IMR-90 (cell line): Measurements from ENCODE around the gene POLR2E.

Experiments used
- BHLHE40 ChIP-seq: fragments of 150-350 bp; IDR thresholded peaks from 2 replicates; pipeline ENCODE4 v1.6.1; 2016; ENCODE audit warnings: mild to moderate bottlenecking, low read depth, low read length
- CEBPB ChIP-seq: IDR thresholded peaks from 2 replicates; pipeline ENCODE4 v1.6.1; 2012; ENCODE audit warnings: low read depth, low read length, improper control_type of control experiment
- MAFK ChIP-seq: IDR thresholded peaks from 2 replicates; pipeline ENCODE4 v1.6.1; 2012; ENCODE audit warnings: low read depth, low read length, improper control_type of control experiment
- MXI1 ChIP-seq: IDR thresholded peaks from 2 replicates; pipeline ENCODE4 v1.6.1; 2012; ENCODE audit warnings: low read depth, mild to moderate bottlenecking, low read length, moderate library complexity, borderline replicate concordance
- POLR2A ChIP-seq: IDR thresholded peaks from 2 replicates; pipeline ENCODE4 v1.6.1; 2012; ENCODE audit warnings: mild to moderate bottlenecking, low read depth, low read length
- RAD21 ChIP-seq: IDR thresholded peaks from 2 replicates; pipeline ENCODE4 v1.6.1; 2012; ENCODE audit warnings: low read length, improper control_type of control experiment
- RCOR1 ChIP-seq: IDR thresholded peaks from 2 replicates; pipeline ENCODE4 v1.6.1; 2012; ENCODE audit warnings: mild to moderate bottlenecking, low read length, improper control_type of control experiment; ENCODE audit not compliant: insufficient replicate concordance
- RFX5 ChIP-seq: IDR thresholded peaks from 2 replicates; pipeline ENCODE4 v1.8.0; 2012; ENCODE audit warnings: low read depth, mild to moderate bottlenecking, low read length, moderate library complexity
- TF ChIP-seq, protein P1 (sequence below): conservative IDR thresholded peaks from 2 replicates; pipeline ENCODE4 v1.5.1; 2012; ENCODE audit warnings: mild to moderate bottlenecking, low read depth, low read length, improper control_type of control experiment
- TF ChIP-seq, protein P2 (sequence below): fragments of 150-350 bp; IDR thresholded peaks from 2 replicates; pipeline ENCODE4 v1.6.1; 2017; ENCODE audit warnings: mild to moderate bottlenecking, antibody characterized with exemption, low read length, low read depth
- TF ChIP-seq, protein P3 (sequence below): fragments of 150-350 bp; IDR thresholded peaks from 2 replicates; pipeline ENCODE4 v1.6.1; 2016; ENCODE audit warnings: low read depth, mild to moderate bottlenecking, low read length, moderate library complexity, borderline replicate concordance

DNA sequence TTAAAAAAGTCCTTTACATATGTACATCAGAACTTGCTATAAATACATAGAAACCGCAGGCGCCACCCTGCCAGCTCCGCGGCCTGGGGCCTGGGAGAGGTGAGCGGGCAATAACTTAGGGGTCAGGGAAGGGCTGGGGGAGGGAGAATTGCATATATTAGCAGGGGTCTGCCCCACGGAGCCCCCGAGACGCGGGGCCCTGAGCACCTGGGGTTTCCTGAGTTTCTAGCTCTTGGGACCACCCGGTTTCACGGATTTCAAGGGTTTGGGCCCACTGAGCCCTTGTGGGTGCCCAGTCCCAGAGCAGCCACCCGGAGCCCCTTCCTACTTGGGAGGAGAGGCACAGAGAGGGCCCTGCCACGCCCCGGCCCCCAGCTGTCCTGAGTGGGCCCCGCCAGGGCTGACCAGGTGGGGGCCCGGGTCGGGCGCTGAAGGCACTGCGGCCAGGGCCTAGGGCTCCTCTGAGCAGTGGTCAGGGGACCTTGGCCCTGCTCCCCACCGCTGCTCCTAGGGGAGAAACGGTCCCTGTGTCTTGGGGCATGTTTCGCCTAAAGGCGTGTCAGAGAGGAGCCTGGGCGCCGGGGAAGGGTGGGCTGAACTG, 12.6 kb upstream of the POLR2E start:
- TF ChIP-seq, protein P1, sequence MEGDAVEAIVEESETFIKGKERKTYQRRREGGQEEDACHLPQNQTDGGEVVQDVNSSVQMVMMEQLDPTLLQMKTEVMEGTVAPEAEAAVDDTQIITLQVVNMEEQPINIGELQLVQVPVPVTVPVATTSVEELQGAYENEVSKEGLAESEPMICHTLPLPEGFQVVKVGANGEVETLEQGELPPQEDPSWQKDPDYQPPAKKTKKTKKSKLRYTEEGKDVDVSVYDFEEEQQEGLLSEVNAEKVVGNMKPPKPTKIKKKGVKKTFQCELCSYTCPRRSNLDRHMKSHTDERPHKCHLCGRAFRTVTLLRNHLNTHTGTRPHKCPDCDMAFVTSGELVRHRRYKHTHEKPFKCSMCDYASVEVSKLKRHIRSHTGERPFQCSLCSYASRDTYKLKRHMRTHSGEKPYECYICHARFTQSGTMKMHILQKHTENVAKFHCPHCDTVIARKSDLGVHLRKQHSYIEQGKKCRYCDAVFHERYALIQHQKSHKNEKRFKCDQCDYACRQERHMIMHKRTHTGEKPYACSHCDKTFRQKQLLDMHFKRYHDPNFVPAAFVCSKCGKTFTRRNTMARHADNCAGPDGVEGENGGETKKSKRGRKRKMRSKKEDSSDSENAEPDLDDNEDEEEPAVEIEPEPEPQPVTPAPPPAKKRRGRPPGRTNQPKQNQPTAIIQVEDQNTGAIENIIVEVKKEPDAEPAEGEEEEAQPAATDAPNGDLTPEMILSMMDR, result no peak
- no peak for TF ChIP-seq CEBPB
- TF ChIP-seq POLR2A, result no peak; the same call in 1 of the 2 replicates
- no peak for TF ChIP-seq RCOR1
- no peak for TF ChIP-seq RFX5
- no peak for TF ChIP-seq BHLHE40
- TF ChIP-seq, protein P2, sequence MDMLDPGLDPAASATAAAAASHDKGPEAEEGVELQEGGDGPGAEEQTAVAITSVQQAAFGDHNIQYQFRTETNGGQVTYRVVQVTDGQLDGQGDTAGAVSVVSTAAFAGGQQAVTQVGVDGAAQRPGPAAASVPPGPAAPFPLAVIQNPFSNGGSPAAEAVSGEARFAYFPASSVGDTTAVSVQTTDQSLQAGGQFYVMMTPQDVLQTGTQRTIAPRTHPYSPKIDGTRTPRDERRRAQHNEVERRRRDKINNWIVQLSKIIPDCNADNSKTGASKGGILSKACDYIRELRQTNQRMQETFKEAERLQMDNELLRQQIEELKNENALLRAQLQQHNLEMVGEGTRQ, result no peak
- TF ChIP-seq, protein P3, sequence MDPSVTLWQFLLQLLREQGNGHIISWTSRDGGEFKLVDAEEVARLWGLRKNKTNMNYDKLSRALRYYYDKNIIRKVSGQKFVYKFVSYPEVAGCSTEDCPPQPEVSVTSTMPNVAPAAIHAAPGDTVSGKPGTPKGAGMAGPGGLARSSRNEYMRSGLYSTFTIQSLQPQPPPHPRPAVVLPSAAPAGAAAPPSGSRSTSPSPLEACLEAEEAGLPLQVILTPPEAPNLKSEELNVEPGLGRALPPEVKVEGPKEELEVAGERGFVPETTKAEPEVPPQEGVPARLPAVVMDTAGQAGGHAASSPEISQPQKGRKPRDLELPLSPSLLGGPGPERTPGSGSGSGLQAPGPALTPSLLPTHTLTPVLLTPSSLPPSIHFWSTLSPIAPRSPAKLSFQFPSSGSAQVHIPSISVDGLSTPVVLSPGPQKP, result no peak
- no peak for TF ChIP-seq MAFK
- TF ChIP-seq MXI1, result no peak
- no peak for TF ChIP-seq RAD21
